ENCODE measurements around the gene SHROOM2.

SHROOM2 gene

GRCh38 chrX:9940421-9940820 is 154.2 kb downstream of the SHROOM2 start:
- no peak for DNase-seq (ENCODE audit: low read depth in 2 of 2)

- peak; percentile 15 to 18 for DNase-seq (ENCODE audit: low read depth in 2 of 2)
Measured at GRCh38 chrX:9942086-9942485, 155.9 kb downstream of the SHROOM2 start.

GRCh38 chrX:9943420-9943819 is 157.2 kb downstream of the SHROOM2 start:
- DNase-seq (ENCODE audit: low read depth in 2 of 2) = no peak

GRCh38 chrX:9947131-9947794 is 161.0 kb downstream of the SHROOM2 start:
- DNase-seq (ENCODE audit: low read depth in 2 of 2) = no peak

- DNase-seq (ENCODE audit: low read depth in 2 of 2) = no peak
Measured at GRCh38 chrX:9948406-9948805, 162.2 kb downstream of the SHROOM2 start.

GRCh38 chrX:9952300-9952699 is 166.1 kb downstream of the SHROOM2 start:
- no peak for DNase-seq (ENCODE audit: low read depth in 2 of 2)

GRCh38 chrX:9953396-9953795 is 167.2 kb downstream of the SHROOM2 start:
- DNase-seq (ENCODE audit: low read depth in 2 of 2) = no peak

- DNase-seq (ENCODE audit: low read depth in 2 of 2) = no peak
Measured at GRCh38 chrX:9955506-9955905, 169.3 kb downstream of the SHROOM2 start.

- DNase-seq (ENCODE audit: low read depth in 2 of 2) = no peak
Measured at GRCh38 chrX:9957743-9958142, 171.5 kb downstream of the SHROOM2 start.

- no peak for DNase-seq (ENCODE audit: low read depth in 2 of 2)
Measured at GRCh38 chrX:9958183-9958582, 172.0 kb downstream of the SHROOM2 start.

- no peak for DNase-seq (ENCODE audit: low read depth in 2 of 2)
Measured at GRCh38 chrX:9961750-9962149, 175.5 kb downstream of the SHROOM2 start.

GRCh38 chrX:9966775-9967408 is 180.7 kb downstream of the SHROOM2 start, which contains the start of gene CLDN34:
Gene CLDN34, plus strand, starts transcription at chrX:9967358. Its CDS starts 0 bp downstream, at chrX:9967358.
- DNase-seq (ENCODE audit: low read depth in 2 of 2) = no peak

- DNase-seq (ENCODE audit: low read depth in 2 of 2) = no peak
Measured at GRCh38 chrX:9977635-9978034, 191.4 kb downstream of the SHROOM2 start.

- DNase-seq (ENCODE audit: low read depth in 2 of 2) = no peak
Measured at GRCh38 chrX:9980401-9980800, 194.2 kb downstream of the SHROOM2 start.

- no peak for DNase-seq (ENCODE audit: low read depth in 2 of 2)
Measured at GRCh38 chrX:9980927-9981326, 194.7 kb downstream of the SHROOM2 start.

- no peak for DNase-seq (ENCODE audit: low read depth in 2 of 2)
Measured at GRCh38 chrX:9983441-9983840, 197.2 kb downstream of the SHROOM2 start.

GRCh38 chrX:9983846-9984245 is 197.6 kb downstream of the SHROOM2 start:
- no peak for DNase-seq (ENCODE audit: low read depth in 2 of 2)

- no peak for DNase-seq (ENCODE audit: low read depth in 2 of 2)
Measured at GRCh38 chrX:9988762-9989161, 202.5 kb downstream of the SHROOM2 start.

GRCh38 chrX:9992061-9992460 is 205.8 kb downstream of the SHROOM2 start:
- DNase-seq (ENCODE audit: low read depth in 2 of 2) = no peak

GRCh38 chrX:9992724-9993123 is 206.5 kb downstream of the SHROOM2 start:
- no peak for DNase-seq (ENCODE audit: low read depth in 2 of 2)

- peak; percentile 71 to 80 for DNase-seq (ENCODE audit: low read depth in 2 of 2)
Measured at GRCh38 chrX:9995855-9996339, 209.7 kb downstream of the SHROOM2 start.

- no peak for DNase-seq (ENCODE audit: low read depth in 2 of 2)
Measured at GRCh38 chrX:9997041-9997440, 210.8 kb downstream of the SHROOM2 start.

- peak in 1 of 2 donors; percentile 28 for DNase-seq (ENCODE audit: low read depth in 2 of 2)
Measured at GRCh38 chrX:9997524-9997923, 211.3 kb downstream of the SHROOM2 start.
